ENCODE measurements around the gene FBL.

Gene FBL

GRCh38 chr19:39840492-39840891 is 5.7 kb downstream of the FBL start:
- DNase-seq: no peak

- DNase-seq: no peak
Observed at GRCh38 chr19:39839678-39840327, 6.4 kb downstream of the FBL start.

GRCh38 chr19:39838569-39838968 is 7.6 kb downstream of the FBL start:
- no peak for DNase-seq

GRCh38 chr19:39837978-39838377 is 8.2 kb downstream of the FBL start:
- DNase-seq: no peak

GRCh38 chr19:39834287-39834841 is 11.8 kb downstream of the FBL start:
- no peak for DNase-seq

- DNase-seq: peak; percentile 97
Observed at GRCh38 chr19:39833464-39834286, 12.5 kb downstream of the FBL start, which contains the start of gene DYRK1B. TSS of gene DYRK1B (minus strand) at chr19:39834162. CDS start at chr19:39831867, 2,295 bp downstream.

GRCh38 chr19:39833160-39833463 is 13.1 kb downstream of the FBL start:
- no peak for DNase-seq

GRCh38 chr19:39832341-39833083 is 13.7 kb downstream of the FBL start:
- no peak for DNase-seq

- DNase-seq: no peak
Observed at GRCh38 chr19:39831679-39832078, 14.5 kb downstream of the FBL start.

GRCh38 chr19:39830847-39831246 is 15.3 kb downstream of the FBL start:
- DNase-seq: no peak

GRCh38 chr19:39830406-39830805 is 15.8 kb downstream of the FBL start:
- DNase-seq: no peak

GRCh38 chr19:39829702-39830275 is 16.4 kb downstream of the FBL start:
- DNase-seq: no peak

GRCh38 chr19:39828654-39829032 is 17.5 kb downstream of the FBL start:
- DNase-seq: no peak

- no peak for DNase-seq
Observed at GRCh38 chr19:39828015-39828653, 18.0 kb downstream of the FBL start.

GRCh38 chr19:39827216-39827615 is 19.0 kb downstream of the FBL start:
- DNase-seq: no peak

- DNase-seq: no peak
Observed at GRCh38 chr19:39826311-39826945, 19.8 kb downstream of the FBL start.

- no peak for DNase-seq
Observed at GRCh38 chr19:39825531-39826076, 20.6 kb downstream of the FBL start.

GRCh38 chr19:39825093-39825463 is 21.1 kb downstream of the FBL start:
- no peak for DNase-seq

- peak; percentile 82 for DNase-seq
Observed at GRCh38 chr19:39824143-39825092, 21.8 kb downstream of the FBL start.

- no peak for DNase-seq
Observed at GRCh38 chr19:39823686-39824085, 22.5 kb downstream of the FBL start.

GRCh38 chr19:39820696-39821095 is 25.5 kb downstream of the FBL start:
- DNase-seq: no peak
